Keratinocyte (primary cell): ENCODE measurements around the gene SCUBE1. TPM values are rescaled to one million over a fixed set of nuclear protein-coding genes. Genes with fewer than 3 reads are reported as not detected.

Experiments
- DNase-seq: peaks from one replicate; pipeline ENCODE4 v3.0.0-alpha.2; 2011; ENCODE audit warnings: low read depth, missing footprints, low spot score
- FAIRE-seq: peaks from 2 replicates; lab custom pipeline; 2011; peaks lifted over from hg19 to GRCh38; lab: Jason Lieb, UNC
- H2AFZ ChIP-seq: 2 replicates; pipeline ENCODE4 v1.6.0; 2012; ENCODE audit warnings: low read length, control low read depth, inconsistent platforms; ENCODE audit not compliant: control insufficient read depth
- H3K27ac ChIP-seq: 2 replicates; pipeline ENCODE4 v1.5.1; 2011; ENCODE audit warnings: low read length; ENCODE audit not compliant: control insufficient read depth, insufficient read depth
- H3K27me3 ChIP-seq: 3 replicates; pipeline ENCODE4 v1.6.0; 2011; ENCODE audit warnings: low read length; ENCODE audit not compliant: control insufficient read depth, insufficient read depth; ENCODE audit errors: extremely low read depth
- H3K36me3 ChIP-seq, 2 experiments: 2 replicates in 1 of 2; 3 replicates in 1 of 2; pipeline ENCODE4 v1.5.1; 2011; ENCODE audit warnings: low read length in 2 of 2, mild to moderate bottlenecking in 1 of 2; ENCODE audit not compliant: control insufficient read depth in 2 of 2, insufficient read depth in 2 of 2; ENCODE audit errors: extremely low read depth in 1 of 2
- H3K4me1 ChIP-seq: 3 replicates; pipeline ENCODE4 v1.5.1; 2011; ENCODE audit warnings: low read length; ENCODE audit not compliant: control insufficient read depth, insufficient read depth; ENCODE audit errors: extremely low read depth
- H3K4me2 ChIP-seq: 3 replicates; pipeline ENCODE4 v1.6.0; 2011; ENCODE audit warnings: low read depth, low read length; ENCODE audit not compliant: control insufficient read depth, insufficient read depth; ENCODE audit errors: extremely low read depth
- H3K4me3 ChIP-seq, 3 experiments: fragments of 200-600 bp in 1 of 3; sonication (generic) in 1 of 3; 2 replicates in 2 of 3; 3 replicates in 1 of 3; pipeline ENCODE4 v1.5.1; 2011 to 2016; ENCODE audit warnings: low read length in 3 of 3, mild to moderate bottlenecking in 3 of 3, control low read depth in 2 of 3, inconsistent platforms in 1 of 3, low read depth in 1 of 3, mixed read lengths in 1 of 3, mixed run types in 1 of 3, moderate library complexity in 1 of 3; ENCODE audit not compliant: control insufficient read depth in 2 of 3, insufficient read depth in 2 of 3; ENCODE audit errors: extremely low read depth in 1 of 3
- H3K79me2 ChIP-seq: 2 replicates; pipeline ENCODE4 v1.6.0; 2012; ENCODE audit warnings: low read length; ENCODE audit not compliant: control insufficient read depth, insufficient read depth
- H3K9ac ChIP-seq: 3 replicates; pipeline ENCODE4 v1.6.0; 2011; ENCODE audit warnings: low read length; ENCODE audit not compliant: control insufficient read depth, insufficient read depth; ENCODE audit errors: extremely low read depth
- H3K9me1 ChIP-seq: 3 replicates; pipeline ENCODE4 v1.6.0; 2011; ENCODE audit warnings: low read length; ENCODE audit not compliant: control insufficient read depth, insufficient read depth; ENCODE audit errors: extremely low read depth
- H3K9me3 ChIP-seq: 2 replicates; pipeline ENCODE4 v1.5.1; 2012; ENCODE audit warnings: low read depth, low read length; ENCODE audit not compliant: control insufficient read depth
- H4K20me1 ChIP-seq: 3 replicates; pipeline ENCODE4 v1.6.0; 2011; ENCODE audit warnings: low read length; ENCODE audit not compliant: control insufficient read depth, insufficient read depth; ENCODE audit errors: extremely low read depth
- CTCF ChIP-seq, 3 experiments: IDR thresholded peaks in 1 of 3; conservative IDR thresholded peaks in 1 of 3; optimal IDR thresholded peaks in 1 of 3; 2 replicates in 2 of 3; 3 replicates in 1 of 3; pipeline versions ENCODE3 to v1.5.1; 2011; ENCODE audit warnings: low read length in 3 of 3, mild to moderate bottlenecking in 3 of 3, moderate library complexity in 2 of 3, control low read depth in 1 of 3, inconsistent platforms in 1 of 3; ENCODE audit not compliant: insufficient read depth in 2 of 3; ENCODE audit errors: extremely low read depth in 1 of 3
- EZH2 ChIP-seq: IDR thresholded peaks from one replicate; pipeline ENCODE4 v1.6.1; 2012; ENCODE audit warnings: inconsistent platforms, mild to moderate bottlenecking, low read length, moderate library complexity
- dilution Hi-C: fragments of 300-500 bp; cut with MboI; formaldehyde crosslinking; loops from one replicate; pipeline ENCODE4 v1.7.0; 2020; ENCODE audit warnings: low sequenced_read_pairs; ENCODE audit not compliant: extremely low pct_ligation_motif_present
- polyA plus RNA-seq, 5 experiments: library from polyadenylated mRNA; depleted of rRNA in 3 of 5; stranded (reverse) in 3 of 5; stranded (forward) in 1 of 5; unstranded in 1 of 5; fragments of >200 nt; gene quantifications; 1 replicate in 1 of 5; 2 replicates in 3 of 5; 3 replicates in 1 of 5; pipeline versions ENCODE4 v1.2.1 to v1.2.3, GENCODE V29; 2011 to 2012; ENCODE audit warnings: missing spikeins in 2 of 5, low read depth in 1 of 5, low replicate concordance in 1 of 5

Gene SCUBE1
- polyA plus RNA-seq, 1 donor (not counting 4 experiments of a cell fraction or from before 2014, with no cell fraction given), result not detected

GRCh38 chr22:43156413-43156812 lies 186.8 kb downstream of the SCUBE1 start:
- Histone ChIP-seq H3K4me2 (no peak overlapping the region), H3K79me2 (peaks cover 74% of the 10 kb centered on the region), H3K27ac (no peak overlapping the region)

GRCh38 chr22:43155789-43156188 lies 187.4 kb downstream of the SCUBE1 start:
- dilution Hi-C loops, result no loop called here

More at GRCh38 chr22:43156413-43156812, 186.8 kb downstream of the SCUBE1 start:
- Histone ChIP-seq H3K4me3 (no peak overlapping the region), H3K36me3 (peaks cover 24 to 32% of the 10 kb centered on the region in 2 experiments), H2AFZ (no peak overlapping the region), H3K9me3 (no peaks in the 10 kb centered on the region), H3K4me1 (peaks cover 16% of the 10 kb centered on the region), H3K27me3 (no peaks in the 10 kb centered on the region), H3K9ac (no peak overlapping the region), H3K9me1 (peaks cover 8% of the 10 kb centered on the region), H4K20me1 (peaks cover 34% of the 10 kb centered on the region)
- no peak for FAIRE-seq
- DNase-seq, result no peak
- dilution Hi-C loops, result no loop called here
- TF ChIP-seq CTCF (optimal IDR thresholded peaks at IDR 0.05 in 1 of 3, IDR thresholded peaks at IDR 0.05 in 1 of 3, conservative IDR thresholded peaks at IDR 0.05 in 1 of 3; ENCODE audit: extremely low read depth in 1 of 3, insufficient read depth in 2 of 3, low read length in 3 of 3), result no peak
- no peak for TF ChIP-seq EZH2

More at GRCh38 chr22:43155789-43156188, 187.4 kb downstream of the SCUBE1 start:
- Histone ChIP-seq H3K27ac (peak overlapping the region; percentile 18), H3K4me1 (peaks cover 16% of the 10 kb centered on the region), H3K9me1 (peaks cover 8% of the 10 kb centered on the region), H3K36me3 (peaks cover 19 to 29% of the 10 kb centered on the region in 2 experiments), H4K20me1 (peaks cover 32% of the 10 kb centered on the region), H3K4me3 (no peak overlapping the region), H3K27me3 (no peaks in the 10 kb centered on the region), H3K9me3 (no peaks in the 10 kb centered on the region), H3K79me2 (peaks cover 74% of the 10 kb centered on the region), H2AFZ (no peak overlapping the region), H3K9ac (peak overlapping the region; percentile 25), H3K4me2 (peak overlapping the region; percentile 9)
- FAIRE-seq, result no peak
- TF ChIP-seq CTCF (optimal IDR thresholded peaks at IDR 0.05 in 1 of 3, IDR thresholded peaks at IDR 0.05 in 1 of 3, conservative IDR thresholded peaks at IDR 0.05 in 1 of 3; ENCODE audit: extremely low read depth in 1 of 3, insufficient read depth in 2 of 3, low read length in 3 of 3) (no peak), EZH2 (no peak)
- no peak for DNase-seq
